Loucy (cell line): ENCODE data around the gene FOXO4.

Experiments used
- H2AFZ ChIP-seq: fragments of 200-600 bp; sonication (generic); 2 replicates; pipeline ENCODE4 v1.6.0; 2016; ENCODE audit warnings: antibody characterized with exemption, mild to moderate bottlenecking, low read length, moderate library complexity
- H3F3A ChIP-seq: fragments of 200-600 bp; 2 replicates; pipeline ENCODE4 v1.6.0; 2016; ENCODE audit warnings: antibody characterized with exemption, low read depth, mild to moderate bottlenecking
- H3K27me3 ChIP-seq: fragments of 200-600 bp; sonication (generic); 2 replicates; pipeline ENCODE4 v1.6.1; 2014; ENCODE audit warnings: low read length, mild to moderate bottlenecking; ENCODE audit not compliant: insufficient read depth, poor library complexity, severe bottlenecking
- H3K36me3 ChIP-seq: fragments of 200-600 bp; sonication (generic); 2 replicates; pipeline ENCODE4 v1.6.1; 2016; ENCODE audit warnings: low read length; ENCODE audit not compliant: insufficient read depth
- H3K4me1 ChIP-seq: fragments of 200-600 bp; sonication (generic); 2 replicates; pipeline ENCODE4 v1.5.1; 2014; ENCODE audit warnings: low read length, mild to moderate bottlenecking; ENCODE audit not compliant: insufficient read depth, poor library complexity, severe bottlenecking
- H3K4me2 ChIP-seq: fragments of 200-600 bp; sonication (generic); 2 replicates; pipeline ENCODE4 v1.6.0; 2014; ENCODE audit warnings: antibody characterized with exemption, low read length, low read depth, mild to moderate bottlenecking; ENCODE audit not compliant: poor library complexity, severe bottlenecking
- H3K4me3 ChIP-seq: fragments of 200-600 bp; sonication (generic); 2 replicates; pipeline ENCODE4 v1.5.1; 2014; ENCODE audit warnings: low read length, mild to moderate bottlenecking, mixed read lengths; ENCODE audit not compliant: poor library complexity, severe bottlenecking
- H3K79me2 ChIP-seq: fragments of 200-600 bp; sonication (generic); 2 replicates; pipeline ENCODE4 v1.6.1; 2014; ENCODE audit warnings: low read length; ENCODE audit not compliant: insufficient read depth
- H3K9ac ChIP-seq: fragments of 200-600 bp; sonication (generic); 2 replicates; pipeline ENCODE4 v1.6.0; 2014; ENCODE audit warnings: mild to moderate bottlenecking, low read depth, low read length, moderate library complexity; ENCODE audit not compliant: poor library complexity, severe bottlenecking
- H3K9me2 ChIP-seq: fragments of 200-600 bp; sonication (generic); replicated peaks from 2 replicates; pipeline ENCODE4 v1.6.1; 2016; ENCODE audit warnings: low read depth, low read length, mixed read lengths
- H3K9me3 ChIP-seq: fragments of 200-600 bp; sonication (generic); 2 replicates; pipeline ENCODE4 v1.6.1; 2014; ENCODE audit warnings: mild to moderate bottlenecking, antibody characterized with exemption, low read length, low read depth; ENCODE audit not compliant: insufficient read depth
- H4K20me1 ChIP-seq: fragments of 200-600 bp; sonication (generic); 2 replicates; pipeline ENCODE4 v1.6.0; 2014; ENCODE audit warnings: antibody characterized with exemption, low read length, mild to moderate bottlenecking; ENCODE audit not compliant: insufficient read depth, poor library complexity, severe bottlenecking
- EZH2phosphoT487 ChIP-seq: fragments of 200-600 bp; IDR thresholded peaks from 2 replicates; pipeline ENCODE4 v1.6.1; 2018; ENCODE audit warnings: antibody characterized with exemption, mild to moderate bottlenecking, moderate library complexity, borderline replicate concordance
- TF ChIP-seq, protein P1 (sequence below): fragments of 200-600 bp; sonication (generic); conservative IDR thresholded peaks from 2 replicates; pipeline ENCODE4 v1.5.1; 2014; ENCODE audit warnings: mild to moderate bottlenecking, antibody characterized with exemption, low read length

The FOXO4 gene

DNA sequence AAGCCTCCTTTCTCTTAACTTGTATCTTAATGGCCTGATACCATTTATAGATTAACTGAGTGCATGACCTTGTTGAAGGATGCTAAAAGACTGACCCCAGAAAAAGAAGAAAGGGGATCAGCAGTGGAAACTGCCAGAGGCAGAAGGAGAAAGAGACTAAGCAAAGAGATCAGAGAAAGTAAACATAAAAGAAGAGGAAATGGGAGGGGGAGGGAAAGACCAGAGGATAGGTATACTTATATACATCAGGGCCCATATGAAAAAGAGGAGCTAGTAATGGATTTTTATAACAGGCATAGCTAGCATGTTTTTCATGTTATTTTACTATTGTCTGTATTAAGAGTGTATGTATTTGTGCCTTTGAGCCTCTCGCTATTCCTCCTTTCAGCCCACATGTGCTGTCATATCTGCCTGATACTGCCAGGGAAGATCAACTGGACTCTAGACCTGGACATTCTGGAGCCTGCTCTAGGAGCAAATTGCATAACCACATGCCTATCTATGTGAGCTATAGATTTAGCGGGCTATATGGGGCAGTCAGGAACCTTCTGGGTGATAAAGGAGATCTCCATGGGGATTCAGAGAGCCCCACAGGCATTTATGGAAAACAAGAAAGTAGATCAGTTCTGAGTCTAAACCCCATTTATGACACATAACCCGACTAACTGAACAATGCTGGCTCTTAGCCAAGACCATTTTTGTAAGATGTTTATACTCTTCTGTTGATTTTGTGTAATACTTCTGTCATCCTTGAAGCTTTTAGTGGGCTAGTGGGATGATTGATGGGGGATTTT is 14.1 kb upstream of the FOXO4 start:
- H3K9me3 ChIP-seq: no peaks in the 10 kb centered on the region
- H3K79me2 ChIP-seq: no peaks in the 10 kb centered on the region
- no peak overlapping the region for H3K4me3 ChIP-seq
- H3K36me3 ChIP-seq: no peaks in the 10 kb centered on the region
- H3K9me2 ChIP-seq: no peaks in the 10 kb centered on the region
- no peaks in the 10 kb centered on the region for H3F3A ChIP-seq
- H3K4me1 ChIP-seq: peaks cover 3% of the 10 kb centered on the region
- H3K4me2 ChIP-seq: no peak overlapping the region
- no peak overlapping the region for H3K9ac ChIP-seq
- peak overlapping the region; percentile 49; the same call in 1 of the 2 replicates for H2AFZ ChIP-seq
- no peaks in the 10 kb centered on the region for H3K27me3 ChIP-seq
- no peaks in the 10 kb centered on the region for H4K20me1 ChIP-seq
- TF ChIP-seq, protein P1, sequence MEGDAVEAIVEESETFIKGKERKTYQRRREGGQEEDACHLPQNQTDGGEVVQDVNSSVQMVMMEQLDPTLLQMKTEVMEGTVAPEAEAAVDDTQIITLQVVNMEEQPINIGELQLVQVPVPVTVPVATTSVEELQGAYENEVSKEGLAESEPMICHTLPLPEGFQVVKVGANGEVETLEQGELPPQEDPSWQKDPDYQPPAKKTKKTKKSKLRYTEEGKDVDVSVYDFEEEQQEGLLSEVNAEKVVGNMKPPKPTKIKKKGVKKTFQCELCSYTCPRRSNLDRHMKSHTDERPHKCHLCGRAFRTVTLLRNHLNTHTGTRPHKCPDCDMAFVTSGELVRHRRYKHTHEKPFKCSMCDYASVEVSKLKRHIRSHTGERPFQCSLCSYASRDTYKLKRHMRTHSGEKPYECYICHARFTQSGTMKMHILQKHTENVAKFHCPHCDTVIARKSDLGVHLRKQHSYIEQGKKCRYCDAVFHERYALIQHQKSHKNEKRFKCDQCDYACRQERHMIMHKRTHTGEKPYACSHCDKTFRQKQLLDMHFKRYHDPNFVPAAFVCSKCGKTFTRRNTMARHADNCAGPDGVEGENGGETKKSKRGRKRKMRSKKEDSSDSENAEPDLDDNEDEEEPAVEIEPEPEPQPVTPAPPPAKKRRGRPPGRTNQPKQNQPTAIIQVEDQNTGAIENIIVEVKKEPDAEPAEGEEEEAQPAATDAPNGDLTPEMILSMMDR: no peak
- no peak for TF ChIP-seq EZH2phosphoT487

DNA sequence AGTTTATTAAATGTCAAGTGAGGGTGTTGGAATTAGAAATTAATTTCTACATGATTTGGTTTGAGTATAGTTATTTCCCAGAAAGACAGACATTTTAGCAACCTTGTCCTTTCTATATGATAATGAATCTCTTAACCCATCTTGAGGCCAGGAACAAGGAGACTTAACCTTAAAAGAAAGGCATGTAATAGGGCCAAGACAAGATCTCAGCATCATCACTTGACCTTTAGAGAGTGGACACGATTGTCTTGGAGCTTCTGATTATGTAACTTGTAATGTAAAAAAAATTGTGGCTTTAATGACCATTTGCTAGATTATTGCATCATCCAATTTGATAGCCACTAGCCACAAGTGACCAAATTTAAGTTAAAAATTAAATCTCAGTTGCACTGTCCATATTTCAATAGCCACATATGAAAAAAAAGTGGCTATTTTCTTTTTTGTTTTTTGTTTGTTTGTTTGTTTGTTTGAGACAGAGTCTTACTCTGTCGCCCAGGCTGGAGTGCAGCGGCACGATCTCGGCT is 13.5 kb upstream of the FOXO4 start:
- H3K9ac ChIP-seq: no peak overlapping the region
- no peaks in the 10 kb centered on the region for H3K79me2 ChIP-seq
- H4K20me1 ChIP-seq: no peaks in the 10 kb centered on the region
- H3F3A ChIP-seq: no peaks in the 10 kb centered on the region
- no peak for TF ChIP-seq EZH2phosphoT487
- TF ChIP-seq, protein P1: no peak
- no peak overlapping the region for H3K4me3 ChIP-seq
- H3K36me3 ChIP-seq: no peaks in the 10 kb centered on the region
- no peaks in the 10 kb centered on the region for H3K9me2 ChIP-seq
- H3K27me3 ChIP-seq: no peaks in the 10 kb centered on the region
- H2AFZ ChIP-seq: no peak overlapping the region
- peaks cover 3% of the 10 kb centered on the region for H3K4me1 ChIP-seq
- H3K4me2 ChIP-seq: no peak overlapping the region
- H3K9me3 ChIP-seq: no peaks in the 10 kb centered on the region

DNA sequence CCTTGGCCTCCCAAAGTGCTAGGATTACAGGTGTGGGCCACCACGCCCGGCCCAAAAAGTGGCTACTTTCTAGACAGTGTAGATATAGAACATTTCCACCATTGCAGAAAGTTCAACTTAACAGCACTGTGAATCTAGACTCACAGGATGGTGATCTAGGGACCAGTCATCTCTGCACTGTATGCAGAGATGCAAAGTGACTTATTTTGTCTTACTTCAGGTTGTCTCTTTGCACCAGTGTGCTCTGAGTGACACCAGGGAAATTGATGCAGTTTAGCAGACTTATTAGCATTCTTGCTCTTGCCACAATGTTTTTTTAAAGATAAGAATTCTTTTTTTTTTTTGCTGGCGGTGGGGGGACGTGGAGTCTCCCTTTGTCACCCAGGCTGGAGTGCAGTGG is 12.8 kb upstream of the FOXO4 start:
- H3K4me3 ChIP-seq: no peak overlapping the region

More for the DNA sequence above, 12.8 kb upstream of the FOXO4 start:
- H3F3A ChIP-seq: no peaks in the 10 kb centered on the region
- H3K36me3 ChIP-seq: no peaks in the 10 kb centered on the region
- TF ChIP-seq, protein P1: no peak
- no peak for TF ChIP-seq EZH2phosphoT487
- peaks cover 3% of the 10 kb centered on the region for H3K4me1 ChIP-seq
- no peaks in the 10 kb centered on the region for H3K9me3 ChIP-seq
- H3K9me2 ChIP-seq: no peaks in the 10 kb centered on the region
- no peak overlapping the region for H3K9ac ChIP-seq
- H4K20me1 ChIP-seq: no peaks in the 10 kb centered on the region
- H3K4me2 ChIP-seq: no peak overlapping the region
- no peaks in the 10 kb centered on the region for H3K79me2 ChIP-seq
- no peaks in the 10 kb centered on the region for H3K27me3 ChIP-seq
- H2AFZ ChIP-seq: no peak overlapping the region
